NAMALWA (cell line): Measurements from ENCODE around the gene ADARB2.

Experiments
- DNase-seq: peaks from one replicate; pipeline ENCODE4 v3.0.0-alpha.2; 2015; ENCODE audit warnings: low spot score

The ADARB2 gene

GRCh38 chr10:1128649-1129048 is 608.7 kb downstream of the ADARB2 start:
- DNase-seq, result no peak

GRCh38 chr10:1128115-1128514 is 609.2 kb downstream of the ADARB2 start:
- DNase-seq, result no peak

DNA sequence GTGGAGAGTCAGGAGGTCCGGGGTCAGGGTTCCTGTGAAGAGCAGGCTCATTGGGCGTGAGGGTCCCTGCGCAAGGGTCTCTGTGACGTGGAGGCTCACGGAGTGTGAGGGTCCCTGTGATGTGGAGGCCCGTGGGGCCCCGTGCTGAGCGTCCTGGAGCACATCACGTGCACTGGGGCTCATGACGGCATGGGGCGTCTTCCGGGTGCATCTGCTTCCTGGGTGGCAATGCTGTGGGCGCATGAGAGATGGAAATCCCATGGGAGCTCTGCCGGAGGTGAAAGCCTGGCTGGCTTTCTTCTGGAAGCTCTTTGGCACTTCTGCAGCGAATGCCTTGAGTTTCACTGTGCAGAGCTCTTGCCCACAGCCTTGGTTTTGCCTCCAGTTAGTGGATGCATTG is 609.7 kb downstream of the ADARB2 start:
- DNase-seq, result no peak
